CD4-positive, alpha-beta T cell (primary cell): ENCODE results near the gene CNTN4. TPM values are rescaled to one million over a fixed set of nuclear protein-coding genes. Genes with fewer than 3 reads are reported as not detected.

ENCODE experiments used
- ATAC-seq: fragments of 200-7000 bp; cut with Tn5 transposase; one replicate; pipeline ENCODE4 v1.10.0; 2022; ENCODE audit warnings: mild to moderate bottlenecking; ENCODE audit not compliant: poor library complexity
- CTCF ChIA-PET: fragments of 350-600 bp; sonication (Branson Sonifier 250); formaldehyde crosslinking; loops from one replicate; lab custom pipeline; 2021; ENCODE audit warnings: antibody characterized with exemption, inconsistent platforms; lab: Charles Lee
- POLR2A ChIA-PET: fragments of 350-600 bp; sonication (Branson Sonifier 250); formaldehyde crosslinking; loops from one replicate; lab custom pipeline; 2021; ENCODE audit warnings: antibody characterized with exemption, inconsistent platforms; lab: Charles Lee
- DNase-seq, 14 experiments: peaks; one replicate each; pipeline ENCODE4 v3.0.0-alpha.2; 2013 to 2020; ENCODE audit warnings: mixed read lengths in 2 of 14
- H3K27ac ChIP-seq, 2 donors: one replicate each; pipeline versions ENCODE4 v1.5.1 to v1.7.0; 2013; ENCODE audit warnings: low read length in 2 of 2, low read depth in 1 of 2, mild to moderate bottlenecking in 1 of 2
- H3K27me3 ChIP-seq, 2 experiments: 1 replicate in 1 of 2; 2 replicates in 1 of 2; pipeline versions ENCODE4 v1.6.1 to v1.7.0; 2013; ENCODE audit warnings: low read length in 2 of 2, control low read depth in 1 of 2, mild to moderate bottlenecking in 1 of 2, moderate library complexity in 1 of 2; ENCODE audit not compliant: insufficient read depth in 2 of 2, control insufficient read depth in 1 of 2
- H3K36me3 ChIP-seq: one replicate; pipeline ENCODE4 v1.6.1; 2013; ENCODE audit warnings: low read length, control low read depth; ENCODE audit not compliant: insufficient read depth
- H3K4me1 ChIP-seq: one replicate; pipeline ENCODE4 v1.6.1; 2013; ENCODE audit warnings: low read length, control low read depth; ENCODE audit not compliant: insufficient read depth
- H3K4me3 ChIP-seq: one replicate; pipeline ENCODE4 v1.5.1; 2013; ENCODE audit warnings: mild to moderate bottlenecking, low read length, moderate library complexity
- H3K9me3 ChIP-seq, 2 experiments: 1 replicate in 1 of 2; 2 replicates in 1 of 2; pipeline versions ENCODE4 v1.6.1 to v1.7.0; 2013; ENCODE audit warnings: low read length in 2 of 2, mild to moderate bottlenecking in 2 of 2, control low read depth in 1 of 2, moderate library complexity in 1 of 2; ENCODE audit not compliant: control insufficient read depth in 1 of 2, insufficient read depth in 1 of 2
- H3K27ac Mint-ChIP-seq: one replicate; pipeline ENCODE4 v1.8.0; 2020; ENCODE audit warnings: mixed read lengths
- H3K27me3 Mint-ChIP-seq: one replicate; pipeline ENCODE4 v1.8.0; 2021; ENCODE audit warnings: mixed read lengths
- H3K36me3 Mint-ChIP-seq: one replicate; pipeline ENCODE4 v1.8.0; 2021; ENCODE audit warnings: low read depth, mixed read lengths
- H3K4me1 Mint-ChIP-seq: one replicate; pipeline ENCODE4 v1.8.0; 2021; ENCODE audit warnings: low read depth, mixed read lengths
- H3K4me3 Mint-ChIP-seq: one replicate; pipeline ENCODE4 v1.8.0; 2020; ENCODE audit warnings: mild to moderate bottlenecking, mixed read lengths
- H3K9me3 Mint-ChIP-seq: one replicate; pipeline ENCODE4 v1.8.0; 2020; ENCODE audit warnings: mixed read lengths
- intact Hi-C, 2 experiments: fragments of 100-400 bp; cut with DNase I in 1 of 2; cut with micrococcal nuclease in 1 of 2; formaldehyde crosslinking; loops; one replicate each; pipeline versions ENCODE4 v1.15.1 to v1.9.0; 2023 to 2025; cut with DNase I, micrococcal nuclease
- total RNA-seq, 174 experiments: library from RNA in 2 of 174; stranded (reverse) in 2 of 174; gene quantifications; one replicate each; pipeline ENCODE4 v1.2.3 and lab custom pipeline; 2021 to 2026
- TF ChIP-seq, protein P1 (sequence below): fragments of 200-600 bp; IDR thresholded peaks from one replicate; pipeline ENCODE4 v1.8.0; 2022; ENCODE audit warnings: antibody characterized with exemption, mild to moderate bottlenecking

CNTN4 gene
- total RNA-seq, 2 experiments from 2014 or later = not detected

GRCh38 chr3:2927259-2927658, 828.6 kb downstream of the CNTN4 start:
- Mint-ChIP-seq H3K4me3 (no peak overlapping the region), H3K4me1 (no peaks in the 10 kb centered on the region), H3K9me3 (no peaks in the 10 kb centered on the region), H3K36me3 (no peaks in the 10 kb centered on the region), H3K27ac (no peak overlapping the region), H3K27me3 (peaks cover 5% of the 10 kb centered on the region)
- intact Hi-C loops = loop anchor here in 1 of 2 experiments (10.0 kb wide), 1 partner anchor 248 kb away; the partner anchor contains the start of gene CRBN
- DNase-seq (peak in 1 of 14 experiments; percentile 3), ATAC-seq (no peak)
- no peak overlapping the region for H3K27ac ChIP-seq
- peaks cover 0 to 5% of the 10 kb centered on the region in 2 experiments for H3K27me3 ChIP-seq
- H3K4me3 ChIP-seq = no peak overlapping the region
- ChIA-PET POLR2A (no interaction called here), CTCF (interaction anchor here (1.0 kb wide), 1 partner anchor 16 kb away, joined by 3 read pairs; no protein-coding TSS in a partner anchor)
- H3K36me3 ChIP-seq = no peaks in the 10 kb centered on the region
- no peaks in the 10 kb centered on the region for H3K4me1 ChIP-seq
- TF ChIP-seq, protein P1, sequence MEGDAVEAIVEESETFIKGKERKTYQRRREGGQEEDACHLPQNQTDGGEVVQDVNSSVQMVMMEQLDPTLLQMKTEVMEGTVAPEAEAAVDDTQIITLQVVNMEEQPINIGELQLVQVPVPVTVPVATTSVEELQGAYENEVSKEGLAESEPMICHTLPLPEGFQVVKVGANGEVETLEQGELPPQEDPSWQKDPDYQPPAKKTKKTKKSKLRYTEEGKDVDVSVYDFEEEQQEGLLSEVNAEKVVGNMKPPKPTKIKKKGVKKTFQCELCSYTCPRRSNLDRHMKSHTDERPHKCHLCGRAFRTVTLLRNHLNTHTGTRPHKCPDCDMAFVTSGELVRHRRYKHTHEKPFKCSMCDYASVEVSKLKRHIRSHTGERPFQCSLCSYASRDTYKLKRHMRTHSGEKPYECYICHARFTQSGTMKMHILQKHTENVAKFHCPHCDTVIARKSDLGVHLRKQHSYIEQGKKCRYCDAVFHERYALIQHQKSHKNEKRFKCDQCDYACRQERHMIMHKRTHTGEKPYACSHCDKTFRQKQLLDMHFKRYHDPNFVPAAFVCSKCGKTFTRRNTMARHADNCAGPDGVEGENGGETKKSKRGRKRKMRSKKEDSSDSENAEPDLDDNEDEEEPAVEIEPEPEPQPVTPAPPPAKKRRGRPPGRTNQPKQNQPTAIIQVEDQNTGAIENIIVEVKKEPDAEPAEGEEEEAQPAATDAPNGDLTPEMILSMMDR = no peak
- no peaks in the 10 kb centered on the region for H3K9me3 ChIP-seq

GRCh38 chr3:2929574-2929973, 830.9 kb downstream of the CNTN4 start:
- Histone ChIP-seq H3K36me3 (no peaks in the 10 kb centered on the region), H3K9me3 (no peaks in the 10 kb centered on the region), H3K27ac (no peak overlapping the region), H3K4me3 (no peak overlapping the region), H3K27me3 (peaks cover 0 to 5% of the 10 kb centered on the region in 2 experiments), H3K4me1 (no peaks in the 10 kb centered on the region)
- no peak for DNase-seq
- H3K36me3 Mint-ChIP-seq = no peaks in the 10 kb centered on the region
- intact Hi-C loops = loop anchor here in 1 of 2 experiments (10.0 kb wide), 1 partner anchor 245 kb away; the partner anchor contains the start of gene CRBN
- H3K4me3 Mint-ChIP-seq = no peak overlapping the region
- ChIA-PET CTCF (no interaction called here), POLR2A (no interaction called here)
- no peaks in the 10 kb centered on the region for H3K4me1 Mint-ChIP-seq
- peaks cover 5% of the 10 kb centered on the region for H3K27me3 Mint-ChIP-seq
- ATAC-seq = no peak
- TF ChIP-seq, protein P1 = no peak
- no peaks in the 10 kb centered on the region for H3K9me3 Mint-ChIP-seq
- H3K27ac Mint-ChIP-seq = no peak overlapping the region

DNA sequence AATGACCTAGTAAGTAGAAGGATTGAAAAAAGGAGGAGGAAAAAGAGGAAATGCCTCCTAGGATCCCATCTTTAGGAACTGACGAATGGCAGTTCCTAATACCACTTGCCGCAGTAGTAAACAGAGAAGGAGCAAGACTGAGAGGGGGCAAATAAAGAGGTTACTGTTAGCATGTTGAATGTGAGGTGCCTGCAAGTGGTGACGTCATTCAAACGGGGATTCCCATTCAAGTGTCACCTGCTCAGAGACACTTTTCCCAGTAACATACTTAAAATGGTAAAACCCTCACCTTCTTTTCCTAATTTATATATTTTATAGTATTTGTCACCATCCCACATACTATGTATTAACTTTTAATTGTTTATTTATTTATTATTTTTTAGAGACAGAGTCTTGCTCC, 832.6 kb downstream of the CNTN4 start:
- Mint-ChIP-seq H3K9me3 (no peaks in the 10 kb centered on the region), H3K36me3 (no peaks in the 10 kb centered on the region), H3K27ac (no peak overlapping the region), H3K27me3 (peaks cover 5% of the 10 kb centered on the region), H3K4me1 (no peaks in the 10 kb centered on the region), H3K4me3 (no peak overlapping the region)
- H3K27me3 ChIP-seq = peaks cover 0 to 5% of the 10 kb centered on the region in 2 experiments
- H3K36me3 ChIP-seq = no peaks in the 10 kb centered on the region
- DNase-seq = no peak
- intact Hi-C loops = no loop called here
- H3K9me3 ChIP-seq = no peaks in the 10 kb centered on the region
- no peak for ATAC-seq
- H3K4me1 ChIP-seq = no peaks in the 10 kb centered on the region
- ChIA-PET CTCF (no interaction called here), POLR2A (no interaction called here)
- no peak overlapping the region for H3K4me3 ChIP-seq
- H3K27ac ChIP-seq = no peak overlapping the region
- TF ChIP-seq, protein P1 = no peak
